Thyroid gland (tissue), 4 donors: Measurements from ENCODE around the gene HEPACAM2. TPM values are rescaled to one million over a fixed set of nuclear protein-coding genes. Genes with fewer than 3 reads are reported as not detected.

Source experiments
- DNase-seq, 2 donors: peaks; one replicate each; pipeline ENCODE4 v3.0.0-alpha.2; 2019
- H3K27ac ChIP-seq, 3 donors: fragments of 200-600 bp; sonication (generic); 1 replicate in 2 of 3; 2 replicates in 1 of 3; pipeline ENCODE4 v1.5.1; 2016 to 2019; ENCODE audit warnings: mild to moderate bottlenecking in 1 of 3, moderate library complexity in 1 of 3
- H3K27me3 ChIP-seq: fragments of 200-600 bp; sonication (generic); one replicate; pipeline ENCODE4 v1.5.1; 2019
- H3K36me3 ChIP-seq, 2 donors: fragments of 200-600 bp; sonication (generic); one replicate each; pipeline ENCODE4 v1.5.1; 2016 to 2019
- H3K4me1 ChIP-seq, 2 donors: fragments of 200-600 bp; sonication (generic); one replicate each; pipeline ENCODE4 v1.5.1; 2017 to 2019
- H3K4me3 ChIP-seq, 3 donors: fragments of 200-600 bp; sonication (generic); replicated peaks in 1 of 3; 1 replicate in 2 of 3; 2 replicates in 1 of 3; pipeline ENCODE4 v1.5.1; 2016; ENCODE audit warnings: mild to moderate bottlenecking in 1 of 3
- H3K9me3 ChIP-seq: fragments of 200-600 bp; sonication (generic); one replicate; pipeline ENCODE4 v1.5.1; 2017
- CTCF ChIP-seq, 6 experiments: fragments of 200-600 bp in 3 of 6; fragments of 450-650 bp in 3 of 6; sonication (generic) in 3 of 6; IDR thresholded peaks; one replicate each; pipeline ENCODE4 v1.5.1; 2016 to 2019; ENCODE audit warnings: antibody characterized with exemption in 6 of 6, mild to moderate bottlenecking in 2 of 6, inconsistent platforms in 1 of 6, moderate library complexity in 1 of 6
- POLR2A ChIP-seq, 2 donors: fragments of 450-650 bp; IDR thresholded peaks; one replicate each; pipeline ENCODE4 v1.6.1; 2017; ENCODE audit warnings: antibody characterized with exemption in 2 of 2, mild to moderate bottlenecking in 2 of 2, moderate library complexity in 1 of 2
- WGBS, 2 donors: methylation state at CpG; one replicate each; pipeline ENCODE4 v1.1.5; 2017; 5-methylcytosine and 5-hydroxymethylcytosine counted together
- intact Hi-C: fragments of 100-400 bp; cut with DNase I; formaldehyde crosslinking; loops from one replicate; pipeline ENCODE4 v1.15.1; 2023
- total RNA-seq, 4 donors: library from RNA; depleted of rRNA; stranded (reverse); fragments of >200 nt; gene quantifications; one replicate each; pipeline ENCODE4 v1.2.3, GENCODE V29; 2016

The HEPACAM2 gene
- total RNA-seq, 4 donors from 2014 or later: 0.13 to 0.22 TPM; not detected in 2

GRCh38 chr7:93235541-93235940 is 9.3 kb upstream of the HEPACAM2 start:
- Histone ChIP-seq H3K27me3 (no peaks in the 10 kb centered on the region), H3K4me3 (no peak overlapping the region), H3K36me3 (no peaks in the 10 kb centered on the region), H3K27ac (no peak overlapping the region), H3K9me3 (no peaks in the 10 kb centered on the region), H3K4me1 (peaks cover 5 to 7% of the 10 kb centered on the region in 2 donors)
- TF ChIP-seq POLR2A (IDR thresholded peaks at IDR 0.05) (no peak), CTCF (IDR thresholded peaks at IDR 0.05) (no peak)
- intact Hi-C loops: no loop called here
- WGBS, 2 donors: 76 to 85% methylated on average over 2 of the region's 2 CpGs
- no peak for DNase-seq

GRCh38 chr7:93232673-93233018 is 6.4 kb upstream of the HEPACAM2 start:
- no peak for TF ChIP-seq CTCF (IDR thresholded peaks at IDR 0.05)
- no peak for TF ChIP-seq POLR2A (IDR thresholded peaks at IDR 0.05)
- intact Hi-C loops: no loop called here
- Histone ChIP-seq H3K27me3 (no peaks in the 10 kb centered on the region), H3K4me3 (peak overlapping the region; percentile 49 to 58 (median 57)), H3K27ac (peak overlapping the region in 1 of 3 donors; percentile 84), H3K9me3 (no peaks in the 10 kb centered on the region), H3K4me1 (peaks cover 5 to 7% of the 10 kb centered on the region in 2 donors), H3K36me3 (no peaks in the 10 kb centered on the region)
- WGBS, 2 donors: 0 to 2% methylated on average over 8 of the region's 8 CpGs
- DNase-seq: no peak

GRCh38 chr7:93231799-93232672 is 5.8 kb upstream of the HEPACAM2 start, which contains the start of gene VPS50:
TSS of gene VPS50 (plus strand) at chr7:93232366. CDS start at chr7:93232468, 102 bp downstream.
- H3K4me3 ChIP-seq: peak within 1 kb of the TSS; percentile 49 to 58 (median 57)
- H3K4me1 ChIP-seq: peaks cover 5 to 7% of the 10 kb centered on the region in 2 donors
- 1% methylated on average over 38 to 40 of the region's 40 CpGs for WGBS, 2 donors
- no peaks in the 10 kb centered on the region for H3K9me3 ChIP-seq
- peak within 1 kb of the TSS; percentile 28 to 84 (median 75) for H3K27ac ChIP-seq
- peak; percentile 96 for DNase-seq
- intact Hi-C loops: no loop called here
- TF ChIP-seq CTCF (IDR thresholded peaks at IDR 0.05): peak in 1 of 6 experiments; percentile 27
- peak in 1 of 2 donors; percentile 76 for TF ChIP-seq POLR2A (IDR thresholded peaks at IDR 0.05)
- H3K36me3 ChIP-seq: no peaks in the 10 kb centered on the region
- H3K27me3 ChIP-seq: no peaks in the 10 kb centered on the region

- Histone ChIP-seq H3K36me3 (no peaks in the 10 kb centered on the region), H3K27ac (peak overlapping the region; percentile 28 to 84 (median 75)), H3K27me3 (no peaks in the 10 kb centered on the region), H3K4me1 (peaks cover 5 to 7% of the 10 kb centered on the region in 2 donors), H3K4me3 (peak overlapping the region in 2 of 3 donors; percentile 42 to 58), H3K9me3 (no peaks in the 10 kb centered on the region)
- 48 to 53% methylated on average over 5 of the region's 5 CpGs for WGBS, 2 donors
- intact Hi-C loops: no loop called here
- TF ChIP-seq POLR2A (IDR thresholded peaks at IDR 0.05) (no peak), CTCF (IDR thresholded peaks at IDR 0.05) (no peak)
- DNase-seq: no peak
Measured at GRCh38 chr7:93231259-93231658, 5.0 kb upstream of the HEPACAM2 start.

- H3K36me3 ChIP-seq: no peaks in the 10 kb centered on the region
- H3K27ac ChIP-seq: no peak overlapping the region
- TF ChIP-seq CTCF (IDR thresholded peaks at IDR 0.05) (peak; percentile 40 to 84 (median 64)), POLR2A (IDR thresholded peaks at IDR 0.05) (no peak)
- DNase-seq: no peak
- WGBS, 2 donors: 3 to 4% methylated on average over 2 of the region's 2 CpGs
- H3K4me3 ChIP-seq: no peak overlapping the region
- H3K9me3 ChIP-seq: no peaks in the 10 kb centered on the region
- peaks cover 3 to 6% of the 10 kb centered on the region in 2 donors for H3K4me1 ChIP-seq
- intact Hi-C loops: no loop called here
- no peaks in the 10 kb centered on the region for H3K27me3 ChIP-seq
Measured at GRCh38 chr7:93228302-93228701, 2.0 kb upstream of the HEPACAM2 start.
